ENCODE data around the gene SLC6A13.

- no peak for TF ChIP-seq POLR2AphosphoS5 (IDR thresholded peaks at IDR 0.05)
- no peak for TF ChIP-seq CTCF (IDR thresholded peaks at IDR 0.05)
- TF ChIP-seq POLR2A (IDR thresholded peaks at IDR 0.05): no peak
These were observed 49.1 kb downstream of the SLC6A13 start for GRCh38 chr12:213527-213932.
